HepG2 (cell line): Measurements from ENCODE around the gene SYNJ2. TPM values are rescaled to one million over a fixed set of nuclear protein-coding genes. Genes with fewer than 3 reads are reported as not detected.

Experiments used
- AGO2 ChIP-seq: fragments of 200-400 bp; formaldehyde crosslinking; optimal IDR thresholded peaks from 2 replicates; pipeline ENCODE3; 2017; ENCODE audit warnings: mild to moderate bottlenecking, low read depth, low read length, moderate library complexity
- ATF1 ChIP-seq: IDR thresholded peaks from 2 replicates; pipeline ENCODE4 v1.6.1; 2016; ENCODE audit warnings: mild to moderate bottlenecking, control low read depth
- BCL3 ChIP-seq: sonication (generic); formaldehyde crosslinking; IDR thresholded peaks from 2 replicates; pipeline ENCODE4 v1.5.1; 2020; ENCODE audit warnings: mild to moderate bottlenecking, missing genetic modification reagents, moderate library complexity
- CERS6 ChIP-seq: sonication (generic); formaldehyde crosslinking; IDR thresholded peaks from 2 replicates; pipeline ENCODE4 v1.5.0; 2020; ENCODE audit warnings: missing genetic modification reagents
- FOXK2 ChIP-seq: fragments of 450-650 bp; IDR thresholded peaks from 2 replicates; pipeline ENCODE4 v1.6.1; 2016
- MEF2D ChIP-seq: sonication (generic); formaldehyde crosslinking; IDR thresholded peaks from 2 replicates; pipeline ENCODE4 v1.5.1; 2020; ENCODE audit warnings: mild to moderate bottlenecking, missing genetic modification reagents
- PHF20 ChIP-seq: sonication (generic); formaldehyde crosslinking; IDR thresholded peaks from 2 replicates; pipeline ENCODE4 v1.5.0; 2020; ENCODE audit warnings: mild to moderate bottlenecking, missing genetic modification reagents
- USF2 ChIP-seq, 2 experiments: sonication (generic) in 1 of 2; formaldehyde crosslinking in 1 of 2; IDR thresholded peaks; 2 replicates each; pipeline versions ENCODE4 v1.5.1 to v1.6.1; 2011 to 2020; ENCODE audit warnings: borderline replicate concordance in 1 of 2, low read depth in 1 of 2, low read length in 1 of 2, mild to moderate bottlenecking in 1 of 2, missing genetic modification reagents in 1 of 2, moderate library complexity in 1 of 2
- ZGPAT ChIP-seq: IDR thresholded peaks from 2 replicates; pipeline ENCODE4 v1.6.1; 2016; ENCODE audit warnings: mild to moderate bottlenecking
- ZKSCAN8 ChIP-seq: IDR thresholded peaks from 2 replicates; pipeline ENCODE4 v1.6.1; 2016; ENCODE audit warnings: borderline replicate concordance, missing genetic modification reagents, missing compliant biosample characterization
- ZNF318 ChIP-seq: sonication (generic); formaldehyde crosslinking; IDR thresholded peaks from 2 replicates; pipeline ENCODE4 v1.4.0; 2020; ENCODE audit warnings: mild to moderate bottlenecking, missing genetic modification reagents
- ZNF644 ChIP-seq: IDR thresholded peaks from 2 replicates; pipeline ENCODE4 v1.6.1; 2016; ENCODE audit warnings: low read depth
- ZNF781 ChIP-seq: sonication (generic); formaldehyde crosslinking; IDR thresholded peaks from 2 replicates; pipeline ENCODE4 v1.5.1; 2020; ENCODE audit warnings: borderline replicate concordance, mild to moderate bottlenecking, missing genetic modification reagents; ENCODE audit errors: not compliant biosample characterization
- polyA plus RNA-seq, 8 experiments: library from polyadenylated mRNA; depleted of rRNA in 3 of 8; stranded (reverse) in 7 of 8; unstranded in 1 of 8; fragments of >200 nt; fragmentation: Illumina TruSeq in 4 of 8; extraction: Trizol in 4 of 8; gene quantifications; 2 replicates each; pipeline versions ENCODE4 v1.2.1 to v1.2.3, GENCODE V29; 2011 to 2016; ENCODE audit warnings: low read depth in 4 of 8, missing spikeins in 1 of 8, mixed read lengths in 1 of 8; ENCODE audit not compliant: insufficient read depth in 1 of 8
- total RNA-seq, 5 experiments: library from RNA; depleted of rRNA; stranded (reverse); fragments of >200 nt; fragmentation: Illumina TruSeq; extraction: Trizol; gene quantifications; 2 replicates each; pipeline ENCODE4 v1.2.3, GENCODE V29; 2016; ENCODE audit warnings: low read depth in 1 of 5

SYNJ2 gene
- total and polyA plus RNA-seq, 2 of the 13 experiments (the other 11 are each of a cell fraction or from before 2014, with no cell fraction given): 39.1 to 57.6 TPM

- TF ChIP-seq ZNF318 (CRISPR knock-in tag) (peak; percentile 35; the same call in 1 of the 2 replicates), ATF1 (CRISPR knock-in tag) (no peak), FOXK2 (no peak), AGO2 (no peak), USF2 (IDR thresholded peaks at IDR 0.05; ENCODE audit: low read depth, low read length) (peak; percentile 59), USF2 (CRISPR knock-in tag; IDR thresholded peaks at IDR 0.05; ENCODE audit: borderline replicate concordance) (no peak; the same call in 1 of the 2 replicates), CERS6 (no peak), PHF20 (no peak; the same call in 1 of the 2 replicates), BCL3 (CRISPR knock-in tag) (no peak), ZNF781 (CRISPR knock-in tag) (peak; percentile 63), ZNF644 (CRISPR knock-in tag) (no peak), MEF2D (CRISPR knock-in tag) (no peak), ZGPAT (CRISPR knock-in tag) (no peak), ZKSCAN8 (no peak)
These were observed 600 bp upstream of the SYNJ2 start (continued) for GRCh38 chr6:157981132-157981394.
